Neural cell (in vitro differentiated cells): ENCODE measurements around the gene MPHOSPH9.

Source experiments
- EZH2 ChIP-seq: fragments of 200-600, 300-800 bp; shearing (Covaris generic), sonication (generic); IDR thresholded peaks from 2 replicates; pipeline ENCODE4 v1.6.1; 2014; ENCODE audit warnings: antibody characterized with exemption, low read length, borderline replicate concordance, mild to moderate bottlenecking; ENCODE audit not compliant: insufficient read depth, poor library complexity, severe bottlenecking
- TF ChIP-seq, protein P1 (sequence below): IDR thresholded peaks from 2 replicates; pipeline ENCODE4 v1.6.1; 2012; ENCODE audit warnings: borderline replicate concordance
- TF ChIP-seq, protein P2 (sequence below): fragments of 450-650 bp; IDR thresholded peaks from 2 replicates; pipeline ENCODE4 v1.5.1; 2014; ENCODE audit warnings: antibody characterized with exemption, mild to moderate bottlenecking, moderate library complexity; ENCODE audit not compliant: poor library complexity, severe bottlenecking

DNA sequence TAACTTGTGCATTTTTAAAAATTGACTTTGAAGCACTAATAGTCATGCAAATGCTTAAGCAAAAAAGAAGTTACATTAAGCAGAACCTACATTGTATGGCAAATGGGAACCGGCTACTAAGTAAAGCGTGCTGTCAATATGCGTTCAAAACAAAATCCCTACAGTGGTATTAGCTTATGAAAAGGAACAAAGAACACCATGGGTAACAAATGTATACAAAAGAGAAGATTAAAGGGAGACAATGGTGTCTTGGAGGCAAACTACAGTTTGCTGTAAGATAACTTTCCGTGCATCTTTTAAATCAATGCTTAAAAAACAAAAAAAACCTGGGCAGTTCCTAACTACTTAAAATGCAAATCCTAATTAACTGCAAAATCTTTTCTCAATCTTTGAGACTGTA lies 28.3 kb upstream of the MPHOSPH9 start:
- TF ChIP-seq, protein P1, sequence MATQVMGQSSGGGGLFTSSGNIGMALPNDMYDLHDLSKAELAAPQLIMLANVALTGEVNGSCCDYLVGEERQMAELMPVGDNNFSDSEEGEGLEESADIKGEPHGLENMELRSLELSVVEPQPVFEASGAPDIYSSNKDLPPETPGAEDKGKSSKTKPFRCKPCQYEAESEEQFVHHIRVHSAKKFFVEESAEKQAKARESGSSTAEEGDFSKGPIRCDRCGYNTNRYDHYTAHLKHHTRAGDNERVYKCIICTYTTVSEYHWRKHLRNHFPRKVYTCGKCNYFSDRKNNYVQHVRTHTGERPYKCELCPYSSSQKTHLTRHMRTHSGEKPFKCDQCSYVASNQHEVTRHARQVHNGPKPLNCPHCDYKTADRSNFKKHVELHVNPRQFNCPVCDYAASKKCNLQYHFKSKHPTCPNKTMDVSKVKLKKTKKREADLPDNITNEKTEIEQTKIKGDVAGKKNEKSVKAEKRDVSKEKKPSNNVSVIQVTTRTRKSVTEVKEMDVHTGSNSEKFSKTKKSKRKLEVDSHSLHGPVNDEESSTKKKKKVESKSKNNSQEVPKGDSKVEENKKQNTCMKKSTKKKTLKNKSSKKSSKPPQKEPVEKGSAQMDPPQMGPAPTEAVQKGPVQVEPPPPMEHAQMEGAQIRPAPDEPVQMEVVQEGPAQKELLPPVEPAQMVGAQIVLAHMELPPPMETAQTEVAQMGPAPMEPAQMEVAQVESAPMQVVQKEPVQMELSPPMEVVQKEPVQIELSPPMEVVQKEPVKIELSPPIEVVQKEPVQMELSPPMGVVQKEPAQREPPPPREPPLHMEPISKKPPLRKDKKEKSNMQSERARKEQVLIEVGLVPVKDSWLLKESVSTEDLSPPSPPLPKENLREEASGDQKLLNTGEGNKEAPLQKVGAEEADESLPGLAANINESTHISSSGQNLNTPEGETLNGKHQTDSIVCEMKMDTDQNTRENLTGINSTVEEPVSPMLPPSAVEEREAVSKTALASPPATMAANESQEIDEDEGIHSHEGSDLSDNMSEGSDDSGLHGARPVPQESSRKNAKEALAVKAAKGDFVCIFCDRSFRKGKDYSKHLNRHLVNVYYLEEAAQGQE: no peak
- TF ChIP-seq, protein P2, sequence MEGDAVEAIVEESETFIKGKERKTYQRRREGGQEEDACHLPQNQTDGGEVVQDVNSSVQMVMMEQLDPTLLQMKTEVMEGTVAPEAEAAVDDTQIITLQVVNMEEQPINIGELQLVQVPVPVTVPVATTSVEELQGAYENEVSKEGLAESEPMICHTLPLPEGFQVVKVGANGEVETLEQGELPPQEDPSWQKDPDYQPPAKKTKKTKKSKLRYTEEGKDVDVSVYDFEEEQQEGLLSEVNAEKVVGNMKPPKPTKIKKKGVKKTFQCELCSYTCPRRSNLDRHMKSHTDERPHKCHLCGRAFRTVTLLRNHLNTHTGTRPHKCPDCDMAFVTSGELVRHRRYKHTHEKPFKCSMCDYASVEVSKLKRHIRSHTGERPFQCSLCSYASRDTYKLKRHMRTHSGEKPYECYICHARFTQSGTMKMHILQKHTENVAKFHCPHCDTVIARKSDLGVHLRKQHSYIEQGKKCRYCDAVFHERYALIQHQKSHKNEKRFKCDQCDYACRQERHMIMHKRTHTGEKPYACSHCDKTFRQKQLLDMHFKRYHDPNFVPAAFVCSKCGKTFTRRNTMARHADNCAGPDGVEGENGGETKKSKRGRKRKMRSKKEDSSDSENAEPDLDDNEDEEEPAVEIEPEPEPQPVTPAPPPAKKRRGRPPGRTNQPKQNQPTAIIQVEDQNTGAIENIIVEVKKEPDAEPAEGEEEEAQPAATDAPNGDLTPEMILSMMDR: no peak
- no peak for TF ChIP-seq EZH2
